Measurements from ENCODE around the gene KIF4B.

- TF ChIP-seq POLR2A (IDR thresholded peaks at IDR 0.05): no peak
- TF ChIP-seq, protein P1, sequence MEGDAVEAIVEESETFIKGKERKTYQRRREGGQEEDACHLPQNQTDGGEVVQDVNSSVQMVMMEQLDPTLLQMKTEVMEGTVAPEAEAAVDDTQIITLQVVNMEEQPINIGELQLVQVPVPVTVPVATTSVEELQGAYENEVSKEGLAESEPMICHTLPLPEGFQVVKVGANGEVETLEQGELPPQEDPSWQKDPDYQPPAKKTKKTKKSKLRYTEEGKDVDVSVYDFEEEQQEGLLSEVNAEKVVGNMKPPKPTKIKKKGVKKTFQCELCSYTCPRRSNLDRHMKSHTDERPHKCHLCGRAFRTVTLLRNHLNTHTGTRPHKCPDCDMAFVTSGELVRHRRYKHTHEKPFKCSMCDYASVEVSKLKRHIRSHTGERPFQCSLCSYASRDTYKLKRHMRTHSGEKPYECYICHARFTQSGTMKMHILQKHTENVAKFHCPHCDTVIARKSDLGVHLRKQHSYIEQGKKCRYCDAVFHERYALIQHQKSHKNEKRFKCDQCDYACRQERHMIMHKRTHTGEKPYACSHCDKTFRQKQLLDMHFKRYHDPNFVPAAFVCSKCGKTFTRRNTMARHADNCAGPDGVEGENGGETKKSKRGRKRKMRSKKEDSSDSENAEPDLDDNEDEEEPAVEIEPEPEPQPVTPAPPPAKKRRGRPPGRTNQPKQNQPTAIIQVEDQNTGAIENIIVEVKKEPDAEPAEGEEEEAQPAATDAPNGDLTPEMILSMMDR (IDR thresholded peaks at IDR 0.05): peak in 1 of 6 experiments; percentile 39
Measured at GRCh38 chr5:154967421-154968024, 46.0 kb upstream of the KIF4B start.
